IMR-90 (cell line): ENCODE data around the gene CTPS2. TPM values are rescaled to one million over a fixed set of nuclear protein-coding genes. Genes with fewer than 3 reads are reported as not detected.

ENCODE experiments used
- ATAC-seq: fragments of 200-7000 bp; cut with Tn5 transposase; 2 replicates; pipeline ENCODE4 v1.9.1; 2020; ENCODE audit warnings: low read depth, mild to moderate bottlenecking, moderate library complexity
- BruUV-seq: library from RNA; stranded (reverse); fragments of 400-500 nt; replicated peaks from 2 replicates; lab custom pipeline; 2021; lab: Mats Ljungman, UMichigan
- CTCF ChIA-PET: fragments of 300-600 bp; formaldehyde crosslinking; extraction: SDS; loops from one replicate; lab custom pipeline; 2021; ENCODE audit warnings: antibody characterized with exemption; lab: Yijun Ruan, JAX
- POLR2A ChIA-PET: fragments of 300-600 bp; sonication (Branson Sonifier 250); formaldehyde crosslinking; loops from one replicate; lab custom pipeline; 2022; ENCODE audit warnings: antibody characterized with exemption; ENCODE audit not compliant: unreplicated experiment; lab: Charles Lee
- DNase-seq: peaks from one replicate; pipeline ENCODE4 v3.0.0; 2013
- H2AFZ ChIP-seq: replicated peaks from 2 replicates; pipeline ENCODE3; 2013; ENCODE audit warnings: low read length, mild to moderate bottlenecking; ENCODE audit not compliant: poor library complexity
- H2AK5ac ChIP-seq: 2 replicates; pipeline ENCODE4 v1.6.1; 2013; ENCODE audit warnings: low read depth, low read length, inconsistent platforms
- H2AK9ac ChIP-seq: replicated peaks from 2 replicates; pipeline ENCODE3; 2013; ENCODE audit warnings: mild to moderate bottlenecking, low read depth, low read length, moderate library complexity; ENCODE audit not compliant: poor library complexity
- H2BK120ac ChIP-seq: 2 replicates; pipeline ENCODE4 v1.6.1; 2013; ENCODE audit warnings: low read depth, low read length, inconsistent platforms
- H2BK15ac ChIP-seq: 3 replicates; pipeline ENCODE4 v1.6.1; 2013; ENCODE audit warnings: low read depth, low read length, inconsistent platforms
- H2BK20ac ChIP-seq: 2 replicates; pipeline ENCODE4 v1.6.1; 2013; ENCODE audit warnings: low read depth, mild to moderate bottlenecking, inconsistent platforms, low read length, moderate library complexity
- H2BK5ac ChIP-seq: 2 replicates; pipeline ENCODE4 v1.6.1; 2013; ENCODE audit warnings: mild to moderate bottlenecking, low read depth, low read length, inconsistent platforms; ENCODE audit not compliant: poor library complexity, severe bottlenecking
- H3K14ac ChIP-seq: replicated peaks from 2 replicates; pipeline ENCODE4 v1.6.1; 2013; ENCODE audit warnings: low read depth, low read length, inconsistent platforms
- H3K18ac ChIP-seq: 2 replicates; pipeline ENCODE4 v1.6.1; 2013; ENCODE audit warnings: low read depth, low read length, control low read depth
- H3K23ac ChIP-seq: 2 replicates; pipeline ENCODE4 v1.6.1; 2013; ENCODE audit warnings: low read depth, low read length, inconsistent platforms
- H3K27ac ChIP-seq: 2 replicates; pipeline ENCODE4 v1.5.1; 2013; ENCODE audit warnings: mild to moderate bottlenecking, control low read depth, low read length; ENCODE audit not compliant: insufficient read depth
- H3K27me3 ChIP-seq: 2 replicates; pipeline ENCODE4 v1.6.1; 2013; ENCODE audit warnings: low read length; ENCODE audit not compliant: control insufficient read depth, insufficient read depth
- H3K36me3 ChIP-seq: 2 replicates; pipeline ENCODE4 v1.6.1; 2013; ENCODE audit warnings: low read length, mixed read lengths; ENCODE audit not compliant: control insufficient read depth, insufficient read depth
- H3K4ac ChIP-seq: 2 replicates; pipeline ENCODE4 v1.6.1; 2013; ENCODE audit warnings: low read depth, low read length, inconsistent platforms
- H3K4me1 ChIP-seq: 2 replicates; pipeline ENCODE4 v1.6.1; 2013; ENCODE audit warnings: low read length, mixed read lengths; ENCODE audit not compliant: control insufficient read depth, insufficient read depth
- H3K4me2 ChIP-seq: 2 replicates; pipeline ENCODE4 v1.6.1; 2013; ENCODE audit warnings: low read depth, mild to moderate bottlenecking, control low read depth, low read length, moderate library complexity
- H3K4me3 ChIP-seq: 2 replicates; pipeline ENCODE4 v1.5.1; 2013; ENCODE audit warnings: low read depth, mild to moderate bottlenecking, control low read depth, low read length, moderate library complexity; ENCODE audit not compliant: insufficient read depth
- H3K56ac ChIP-seq: 2 replicates; pipeline ENCODE4 v1.6.1; 2013; ENCODE audit warnings: low read length, inconsistent platforms; ENCODE audit not compliant: insufficient read depth; ENCODE audit errors: extremely low read depth
- H3K79me1 ChIP-seq, 2 experiments: 2 replicates each; pipeline ENCODE4 v1.6.1; 2013; ENCODE audit warnings: low read length in 2 of 2, inconsistent platforms in 1 of 2, low read depth in 1 of 2
- H3K9ac ChIP-seq: 2 replicates; pipeline ENCODE4 v1.6.1; 2013; ENCODE audit warnings: low read depth, low read length, control low read depth
- H3K9me1 ChIP-seq: 2 replicates; pipeline ENCODE4 v1.6.1; 2013; ENCODE audit warnings: low read length, inconsistent platforms; ENCODE audit not compliant: insufficient read depth
- H3K9me3 ChIP-seq: 2 replicates; pipeline ENCODE4 v1.6.1; 2013; ENCODE audit warnings: low read length; ENCODE audit not compliant: control insufficient read depth, insufficient read depth
- H4K20me1 ChIP-seq: 2 replicates; pipeline ENCODE4 v1.6.1; 2013; ENCODE audit warnings: low read length, inconsistent platforms; ENCODE audit not compliant: insufficient read depth
- H4K5ac ChIP-seq: 2 replicates; pipeline ENCODE4 v1.6.1; 2013; ENCODE audit warnings: mild to moderate bottlenecking, low read depth, low read length, control low read depth
- H4K8ac ChIP-seq, 2 experiments: 2 replicates each; pipeline ENCODE4 v1.6.1; 2013; ENCODE audit warnings: low read depth in 2 of 2, low read length in 2 of 2, control low read depth in 1 of 2, inconsistent platforms in 1 of 2
- H4K91ac ChIP-seq: 2 replicates; pipeline ENCODE4 v1.6.1; 2013; ENCODE audit warnings: low read depth, low read length, inconsistent platforms; ENCODE audit not compliant: insufficient read depth
- BHLHE40 ChIP-seq: fragments of 150-350 bp; IDR thresholded peaks from 2 replicates; pipeline ENCODE4 v1.6.1; 2016; ENCODE audit warnings: mild to moderate bottlenecking, low read depth, low read length
- CEBPB ChIP-seq: IDR thresholded peaks from 2 replicates; pipeline ENCODE4 v1.6.1; 2012; ENCODE audit warnings: low read depth, low read length, improper control_type of control experiment
- CHD1 ChIP-seq: IDR thresholded peaks from 2 replicates; pipeline ENCODE4 v1.6.1; 2012; ENCODE audit warnings: low read depth, low read length, improper control_type of control experiment
- CTCF ChIP-seq: conservative IDR thresholded peaks from 2 replicates; pipeline ENCODE4 v1.5.1; 2012; ENCODE audit warnings: mild to moderate bottlenecking, low read depth, low read length, improper control_type of control experiment
- ELK1 ChIP-seq: fragments of 150-350 bp; IDR thresholded peaks from 2 replicates; pipeline ENCODE4 v1.6.1; 2016; ENCODE audit warnings: low read depth, mild to moderate bottlenecking, low read length, moderate library complexity, borderline replicate concordance
- FOS ChIP-seq: fragments of 150-350 bp; IDR thresholded peaks from 2 replicates; pipeline ENCODE4 v1.6.1; 2016; ENCODE audit warnings: low read depth, low read length
- MAFK ChIP-seq: IDR thresholded peaks from 2 replicates; pipeline ENCODE4 v1.6.1; 2012; ENCODE audit warnings: low read depth, low read length, improper control_type of control experiment
- MAZ ChIP-seq: IDR thresholded peaks from 2 replicates; pipeline ENCODE4 v1.6.1; 2012; ENCODE audit warnings: low read depth, mild to moderate bottlenecking, low read length, improper control_type of control experiment, moderate library complexity, borderline replicate concordance
- MXI1 ChIP-seq: IDR thresholded peaks from 2 replicates; pipeline ENCODE4 v1.6.1; 2012; ENCODE audit warnings: low read depth, mild to moderate bottlenecking, low read length, moderate library complexity, borderline replicate concordance
- NFE2L2 ChIP-seq: fragments of 150-350 bp; IDR thresholded peaks from 2 replicates; pipeline ENCODE4 v1.6.1; 2016; ENCODE audit warnings: low read depth, mild to moderate bottlenecking, low read length
- POLR2A ChIP-seq: IDR thresholded peaks from 2 replicates; pipeline ENCODE4 v1.6.1; 2012; ENCODE audit warnings: mild to moderate bottlenecking, low read depth, low read length
- RAD21 ChIP-seq: IDR thresholded peaks from 2 replicates; pipeline ENCODE4 v1.6.1; 2012; ENCODE audit warnings: low read length, improper control_type of control experiment
- RCOR1 ChIP-seq: IDR thresholded peaks from 2 replicates; pipeline ENCODE4 v1.6.1; 2012; ENCODE audit warnings: mild to moderate bottlenecking, low read length, improper control_type of control experiment; ENCODE audit not compliant: insufficient replicate concordance
- RFX5 ChIP-seq: IDR thresholded peaks from 2 replicates; pipeline ENCODE4 v1.8.0; 2012; ENCODE audit warnings: low read depth, mild to moderate bottlenecking, low read length, moderate library complexity
- SMC3 ChIP-seq: fragments of 150-350 bp; IDR thresholded peaks from 2 replicates; pipeline ENCODE4 v1.6.1; 2016; ENCODE audit warnings: low read depth, mild to moderate bottlenecking, antibody characterized with exemption, low read length, moderate library complexity
- USF2 ChIP-seq: fragments of 150-350 bp; IDR thresholded peaks from 2 replicates; pipeline ENCODE4 v1.6.1; 2017; ENCODE audit warnings: mild to moderate bottlenecking, antibody characterized with exemption, low read length, low read depth
- WGBS, 2 experiments: methylation state at CpG; one replicate each; pipeline versions ENCODE4 v1.1.5 to v1.1.7; 2013; ENCODE audit warnings: missing lambda C conversion rate in 2 of 2; ENCODE audit not compliant: insufficient read length in 1 of 2; ENCODE audit errors: extremely low coverage in 2 of 2; 5-methylcytosine and 5-hydroxymethylcytosine counted together
- dilution Hi-C: fragments of 300-500 bp; cut with HindIII; formaldehyde crosslinking; loops from one replicate; pipeline ENCODE4 v1.14.3; 2018; ENCODE audit warnings: low sequenced_read_pairs; ENCODE audit not compliant: unreplicated experiment
- in situ Hi-C: fragments of 300-500 bp; cut with MboI; formaldehyde crosslinking; loops from 3 replicates; pipeline ENCODE4 v1.14.3; 2019; ENCODE audit warnings: low sequenced_read_pairs, inconsistent platforms, mixed read lengths
- intact Hi-C: fragments of 100-400 bp; cut with micrococcal nuclease; formaldehyde crosslinking; loops from 2 replicates; pipeline ENCODE4 v1.10.0; 2022
- polyA plus RNA-seq, 3 experiments: library from polyadenylated mRNA; depleted of rRNA; stranded (reverse); fragments of >200 nt; gene quantifications; 2 replicates each; pipeline ENCODE4 v1.2.3, GENCODE V29; 2012; ENCODE audit warnings: low replicate concordance in 1 of 3
- total RNA-seq: library from RNA; depleted of rRNA; stranded (reverse); fragments of >200 nt; gene quantifications from 2 replicates; pipeline ENCODE4 v1.2.3, GENCODE V29; 2012

The CTPS2 gene
- total and polyA plus RNA-seq, 2 of the 4 experiments (the other 2 are of a cell fraction): 6.0 to 13.1 TPM

- no peak overlapping the region for H3K4me3 ChIP-seq
- no peak overlapping the region for H4K91ac ChIP-seq
- BruUV-seq: no TSS peak
- no peaks in the 10 kb centered on the region for H4K20me1 ChIP-seq
- ChIA-PET CTCF (interaction anchor here (0.8 kb wide), 1 partner anchor 62 kb away, joined by 3 read pairs; no protein-coding TSS in a partner anchor), POLR2A (no interaction called here)
- no peak overlapping the region for H3K27ac ChIP-seq
- no peaks in the 10 kb centered on the region for H3K4me1 ChIP-seq
- no peak overlapping the region for H3K56ac ChIP-seq
- no peak overlapping the region for H2AK9ac ChIP-seq
- H2BK120ac ChIP-seq: no peak overlapping the region
- no peak overlapping the region; the same call in 1 of the 2 replicates for H3K18ac ChIP-seq
- in situ Hi-C loops (no loop called here), dilution Hi-C loops (no loop called here), intact Hi-C loops (no loop called here)
- no peak overlapping the region for H4K8ac ChIP-seq
- no peak overlapping the region; the same call in 1 of the 2 replicates for H4K5ac ChIP-seq
- WGBS, 2 experiments: no CpG with 5 or more reads among the region's 1 CpG
- no peaks in the 10 kb centered on the region for H3K79me1 ChIP-seq
- H2BK5ac ChIP-seq: peak overlapping the region; percentile 34
- H3K9me1 ChIP-seq: no peaks in the 10 kb centered on the region
- DNase-seq: peak; percentile 76
- H3K4ac ChIP-seq: no peak overlapping the region
- no peaks in the 10 kb centered on the region for H3K9me3 ChIP-seq
- H2AK5ac ChIP-seq: no peak overlapping the region
- no peak overlapping the region for H2AFZ ChIP-seq
- no peaks in the 10 kb centered on the region for H3K36me3 ChIP-seq
- no peak overlapping the region for H3K14ac ChIP-seq
- H3K27me3 ChIP-seq: peaks cover 2% of the 10 kb centered on the region; the same call in 1 of the 2 replicates
- no peak overlapping the region for H3K9ac ChIP-seq
- no peak overlapping the region; the same call in 1 of the 2 replicates for H2BK20ac ChIP-seq
- TF ChIP-seq USF2 (no peak; the same call in 1 of the 2 replicates), CHD1 (no peak), RCOR1 (no peak), BHLHE40 (no peak), ELK1 (no peak), NFE2L2 (no peak), FOS (no peak), POLR2A (no peak), RAD21 (no peak), SMC3 (no peak), CTCF (no peak), MAZ (no peak), RFX5 (no peak), CEBPB (no peak), MXI1 (no peak), MAFK (no peak)
- peak; percentile 76 for ATAC-seq
- no peak overlapping the region for H3K4me2 ChIP-seq
- no peak overlapping the region for H3K23ac ChIP-seq
- H2BK15ac ChIP-seq: no peak overlapping the region
These were observed 138.7 kb downstream of the CTPS2 start for GRCh38 chrX:16573781-16574180.
